ENCODE data around the gene SLC35D3. TPM values are rescaled to one million over a fixed set of nuclear protein-coding genes. Genes with fewer than 3 reads are reported as not detected.

The SLC35D3 gene
- total RNA-seq, 1 experiment from 2014 or later = not detected

DNA sequence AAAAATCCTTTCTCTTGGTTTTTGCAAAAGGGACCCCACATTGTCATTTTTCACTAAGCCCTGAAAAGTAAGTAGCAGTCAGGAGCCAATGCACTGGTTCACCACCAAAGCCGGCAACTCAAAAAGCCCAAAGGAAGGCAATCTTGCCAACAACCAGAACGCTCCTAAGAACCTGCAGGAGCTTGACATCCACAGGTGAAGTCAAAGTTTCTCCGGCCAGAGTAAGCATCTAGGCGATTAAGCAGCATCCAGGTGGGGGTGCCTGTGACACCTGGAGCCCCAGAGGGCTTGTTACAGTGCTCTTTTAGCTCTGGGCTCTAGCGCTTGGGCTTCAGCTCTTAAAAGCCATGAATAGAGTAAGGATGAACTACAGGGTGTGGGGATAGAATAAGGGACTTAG, 36.1 kb downstream of the SLC35D3 start:
- no peak for ATAC-seq

More for the DNA sequence above, 36.1 kb downstream of the SLC35D3 start:
- Histone ChIP-seq H3K4me2 (ENCODE audit: low read length) (no peak overlapping the region), H3K4me3 (replicated peaks in 1 of 2; ENCODE audit: low read depth in 1 of 2, low read length in 2 of 2) (no peak overlapping the region), H3K9me3 (ENCODE audit: control insufficient read depth in 1 of 2, insufficient read depth in 1 of 2, low read depth in 1 of 2, low read length in 2 of 2) (no peaks in the 10 kb centered on the region), H3K79me2 (ENCODE audit: insufficient read depth, low read length) (no peaks in the 10 kb centered on the region), H3K27ac (ENCODE audit: low read depth, low read length) (no peak overlapping the region), H3K4me1 (ENCODE audit: control insufficient read depth in 1 of 2, insufficient read depth in 2 of 2, low read length in 2 of 2) (no peaks in the 10 kb centered on the region; a peak in 1 of 4 replicates), H3K36me3 (ENCODE audit: control insufficient read depth in 1 of 2, insufficient read depth in 2 of 2, low read length in 2 of 2) (no peaks in the 10 kb centered on the region), H3K9ac (ENCODE audit: low read length) (no peak overlapping the region), H4K20me1 (ENCODE audit: insufficient read depth) (no peaks in the 10 kb centered on the region), H3K9me2 (ENCODE audit: insufficient read depth) (no peaks in the 10 kb centered on the region), H2AFZ (ENCODE audit: low read depth, low read length, poor library complexity, severe bottlenecking) (no peak overlapping the region), H3K27me3 (ENCODE audit: insufficient read depth, low read length) (no peaks in the 10 kb centered on the region)
- ChIA-PET POLR2A (no interaction called here), RAD21 (ENCODE audit: low non-redundant PET in 1 of 2, low total read pairs in 2 of 2, uncharacterized antibody in 2 of 2, unreplicated experiment in 2 of 2) (no interaction called here), CTCF (interaction anchor here (1.3 kb wide), 1 partner anchor 136 kb away, joined by 3 read pairs; no protein-coding TSS in a partner anchor)
- intact Hi-C loops (cut with micrococcal nuclease) = no loop called here
- no TSS peak for BruUV-seq (replicated peaks)
- TF ChIP-seq TCF7L2 (IDR thresholded peaks at IDR 0.05; ENCODE audit: borderline replicate concordance, extremely low read depth, insufficient read depth, insufficient read length) (no peak), JUND (IDR thresholded peaks at IDR 0.05) (no peak), FOSL1 (IDR thresholded peaks at IDR 0.05; ENCODE audit: low read depth) (no peak), EZH2 (IDR thresholded peaks at IDR 0.05) (no peak), EZH2phosphoT487 (IDR thresholded peaks at IDR 0.05; ENCODE audit: borderline replicate concordance) (no peak), ZFX (IDR thresholded peaks at IDR 0.05) (no peak), SRF (IDR thresholded peaks at IDR 0.05; ENCODE audit: low read depth) (no peak), SIN3A (IDR thresholded peaks at IDR 0.05; ENCODE audit: low read depth) (no peak)
- TF ChIP-seq, protein P1, sequence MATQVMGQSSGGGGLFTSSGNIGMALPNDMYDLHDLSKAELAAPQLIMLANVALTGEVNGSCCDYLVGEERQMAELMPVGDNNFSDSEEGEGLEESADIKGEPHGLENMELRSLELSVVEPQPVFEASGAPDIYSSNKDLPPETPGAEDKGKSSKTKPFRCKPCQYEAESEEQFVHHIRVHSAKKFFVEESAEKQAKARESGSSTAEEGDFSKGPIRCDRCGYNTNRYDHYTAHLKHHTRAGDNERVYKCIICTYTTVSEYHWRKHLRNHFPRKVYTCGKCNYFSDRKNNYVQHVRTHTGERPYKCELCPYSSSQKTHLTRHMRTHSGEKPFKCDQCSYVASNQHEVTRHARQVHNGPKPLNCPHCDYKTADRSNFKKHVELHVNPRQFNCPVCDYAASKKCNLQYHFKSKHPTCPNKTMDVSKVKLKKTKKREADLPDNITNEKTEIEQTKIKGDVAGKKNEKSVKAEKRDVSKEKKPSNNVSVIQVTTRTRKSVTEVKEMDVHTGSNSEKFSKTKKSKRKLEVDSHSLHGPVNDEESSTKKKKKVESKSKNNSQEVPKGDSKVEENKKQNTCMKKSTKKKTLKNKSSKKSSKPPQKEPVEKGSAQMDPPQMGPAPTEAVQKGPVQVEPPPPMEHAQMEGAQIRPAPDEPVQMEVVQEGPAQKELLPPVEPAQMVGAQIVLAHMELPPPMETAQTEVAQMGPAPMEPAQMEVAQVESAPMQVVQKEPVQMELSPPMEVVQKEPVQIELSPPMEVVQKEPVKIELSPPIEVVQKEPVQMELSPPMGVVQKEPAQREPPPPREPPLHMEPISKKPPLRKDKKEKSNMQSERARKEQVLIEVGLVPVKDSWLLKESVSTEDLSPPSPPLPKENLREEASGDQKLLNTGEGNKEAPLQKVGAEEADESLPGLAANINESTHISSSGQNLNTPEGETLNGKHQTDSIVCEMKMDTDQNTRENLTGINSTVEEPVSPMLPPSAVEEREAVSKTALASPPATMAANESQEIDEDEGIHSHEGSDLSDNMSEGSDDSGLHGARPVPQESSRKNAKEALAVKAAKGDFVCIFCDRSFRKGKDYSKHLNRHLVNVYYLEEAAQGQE (IDR thresholded peaks at IDR 0.05; ENCODE audit: low read depth) = no peak
- TF ChIP-seq, protein P2, sequence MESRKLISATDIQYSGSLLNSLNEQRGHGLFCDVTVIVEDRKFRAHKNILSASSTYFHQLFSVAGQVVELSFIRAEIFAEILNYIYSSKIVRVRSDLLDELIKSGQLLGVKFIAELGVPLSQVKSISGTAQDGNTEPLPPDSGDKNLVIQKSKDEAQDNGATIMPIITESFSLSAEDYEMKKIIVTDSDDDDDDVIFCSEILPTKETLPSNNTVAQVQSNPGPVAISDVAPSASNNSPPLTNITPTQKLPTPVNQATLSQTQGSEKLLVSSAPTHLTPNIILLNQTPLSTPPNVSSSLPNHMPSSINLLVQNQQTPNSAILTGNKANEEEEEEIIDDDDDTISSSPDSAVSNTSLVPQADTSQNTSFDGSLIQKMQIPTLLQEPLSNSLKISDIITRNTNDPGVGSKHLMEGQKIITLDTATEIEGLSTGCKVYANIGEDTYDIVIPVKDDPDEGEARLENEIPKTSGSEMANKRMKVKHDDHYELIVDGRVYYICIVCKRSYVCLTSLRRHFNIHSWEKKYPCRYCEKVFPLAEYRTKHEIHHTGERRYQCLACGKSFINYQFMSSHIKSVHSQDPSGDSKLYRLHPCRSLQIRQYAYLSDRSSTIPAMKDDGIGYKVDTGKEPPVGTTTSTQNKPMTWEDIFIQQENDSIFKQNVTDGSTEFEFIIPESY (IDR thresholded peaks at IDR 0.05; ENCODE audit: extremely low read depth, insufficient replicate concordance, low read length) = no peak
- no peak for DNase-seq (ENCODE audit: low read depth, low spot score)

Measured in HCT116 (cell line).